H9 (cell line): ENCODE data around the gene TTC39B. TPM values are rescaled to one million over a fixed set of nuclear protein-coding genes. Genes with fewer than 3 reads are reported as not detected.

Experiments used
- DNase-seq: peaks from one replicate; pipeline ENCODE4 v3.0.0-alpha.2; 2017
- H2AFZ ChIP-seq: one replicate; pipeline ENCODE4 v1.6.1; 2013; ENCODE audit warnings: mild to moderate bottlenecking, low read length, control low read depth, moderate library complexity
- H2AK5ac ChIP-seq: 2 replicates; pipeline ENCODE4 v1.6.1; 2013; ENCODE audit warnings: low read length, control low read depth, mixed read lengths; ENCODE audit not compliant: insufficient read length
- H2BK120ac ChIP-seq: one replicate; pipeline ENCODE4 v1.6.1; 2013; ENCODE audit warnings: low read depth, mild to moderate bottlenecking, low read length, control low read depth, inconsistent platforms; ENCODE audit not compliant: poor library complexity, severe bottlenecking
- H2BK12ac ChIP-seq: 2 replicates; pipeline ENCODE4 v1.6.1; 2013; ENCODE audit warnings: low read length, control low read depth, mixed read lengths, low read depth; ENCODE audit not compliant: insufficient read length
- H2BK15ac ChIP-seq: 2 replicates; pipeline ENCODE4 v1.6.1; 2013; ENCODE audit warnings: low read depth, low read length, control low read depth
- H2BK20ac ChIP-seq: one replicate; pipeline ENCODE4 v1.6.1; 2013; ENCODE audit warnings: low read depth, mild to moderate bottlenecking, low read length, control low read depth, inconsistent platforms; ENCODE audit not compliant: poor library complexity, severe bottlenecking
- H2BK5ac ChIP-seq: 2 replicates; pipeline ENCODE4 v1.6.1; 2013; ENCODE audit warnings: low read length, control low read depth, mixed read lengths; ENCODE audit not compliant: insufficient read length
- H3K14ac ChIP-seq: 2 replicates; pipeline ENCODE4 v1.6.1; 2013; ENCODE audit warnings: low read length, control low read depth; ENCODE audit not compliant: insufficient read depth
- H3K18ac ChIP-seq: 2 replicates; pipeline ENCODE4 v1.6.1; 2013; ENCODE audit warnings: low read depth, mild to moderate bottlenecking, mixed read lengths, low read length, control low read depth; ENCODE audit not compliant: insufficient read length
- H3K23ac ChIP-seq: 2 replicates; pipeline ENCODE4 v1.6.1; 2013; ENCODE audit warnings: low read length, control low read depth, mixed read lengths, low read depth; ENCODE audit not compliant: insufficient read length
- H3K23me2 ChIP-seq: 2 replicates; pipeline ENCODE4 v1.6.1; 2013; ENCODE audit warnings: low read depth, mild to moderate bottlenecking, mixed read lengths, low read length, control low read depth; ENCODE audit not compliant: insufficient read length, poor library complexity, severe bottlenecking
- H3K27ac ChIP-seq: 2 replicates; pipeline ENCODE4 v1.5.1; 2013; ENCODE audit warnings: low read length, control low read depth, mixed read lengths, low read depth; ENCODE audit not compliant: insufficient read length
- H3K27me3 ChIP-seq: 2 replicates; pipeline ENCODE4 v1.6.1; 2013; ENCODE audit warnings: low read length, control low read depth, inconsistent platforms; ENCODE audit not compliant: insufficient read depth
- H3K4ac ChIP-seq: 2 replicates; pipeline ENCODE4 v1.6.1; 2013; ENCODE audit warnings: low read depth, mild to moderate bottlenecking, control low read depth, inconsistent platforms, low read length, moderate library complexity
- H3K4me1 ChIP-seq: 2 replicates; pipeline ENCODE4 v1.6.1; 2013; ENCODE audit warnings: low read length, control low read depth, inconsistent platforms; ENCODE audit not compliant: insufficient read depth
- H3K4me2 ChIP-seq: 2 replicates; pipeline ENCODE4 v1.6.1; 2013; ENCODE audit warnings: low read length, control low read depth, mixed read lengths; ENCODE audit not compliant: insufficient read length, insufficient read depth
- H3K56ac ChIP-seq: 2 replicates; pipeline ENCODE4 v1.6.1; 2013; ENCODE audit warnings: low read depth, mild to moderate bottlenecking, mixed read lengths, low read length, control low read depth; ENCODE audit not compliant: insufficient read length
- H3K79me1 ChIP-seq: 2 replicates; pipeline ENCODE4 v1.6.1; 2013; ENCODE audit warnings: low read depth, mild to moderate bottlenecking, moderate library complexity, low read length, control low read depth, inconsistent platforms; ENCODE audit not compliant: insufficient read depth, poor library complexity, severe bottlenecking
- H3K79me2 ChIP-seq: 2 replicates; pipeline ENCODE4 v1.6.1; 2013; ENCODE audit warnings: low read length, control low read depth, inconsistent platforms; ENCODE audit not compliant: insufficient read depth
- H3K9ac ChIP-seq: 2 replicates; pipeline ENCODE4 v1.6.1; 2013; ENCODE audit warnings: low read length, control low read depth, mixed read lengths; ENCODE audit not compliant: insufficient read length; ENCODE audit errors: extremely low read depth
- H3K9me3 ChIP-seq: one replicate; pipeline ENCODE4 v1.6.1; 2013; ENCODE audit warnings: low read depth, low read length, inconsistent platforms; ENCODE audit not compliant: control insufficient read depth
- H3T11ph ChIP-seq: one replicate; pipeline ENCODE4 v1.6.1; 2013; ENCODE audit warnings: mild to moderate bottlenecking, low read length, control low read depth, inconsistent platforms
- H4K20me1 ChIP-seq: one replicate; pipeline ENCODE4 v1.6.1; 2013; ENCODE audit not compliant: control insufficient read depth, insufficient read length, insufficient read depth
- H4K5ac ChIP-seq: 2 replicates; pipeline ENCODE4 v1.6.1; 2013; ENCODE audit warnings: low read depth, mild to moderate bottlenecking, mixed read lengths, low read length, control low read depth; ENCODE audit not compliant: insufficient read length
- H4K8ac ChIP-seq: replicated peaks from 2 replicates; pipeline ENCODE4 v1.6.1; 2013; ENCODE audit warnings: low read length, control low read depth, mixed read lengths, low read depth; ENCODE audit not compliant: insufficient read length
- H4K91ac ChIP-seq: 2 replicates; pipeline ENCODE4 v1.6.1; 2013; ENCODE audit warnings: low read depth, mild to moderate bottlenecking, moderate library complexity, mixed read lengths, low read length, control low read depth; ENCODE audit not compliant: insufficient read length
- H3K27ac Mint-ChIP-seq, 3 experiments: 2 replicates in 2 of 3; 3 replicates in 1 of 3; pipeline ENCODE4 v1.8.0; 2020 to 2021; ENCODE audit warnings: mixed read lengths in 3 of 3, mild to moderate bottlenecking in 1 of 3, moderate library complexity in 1 of 3
- H3K27me3 Mint-ChIP-seq: 2 replicates; pipeline ENCODE4 v1.8.0; 2021; ENCODE audit warnings: low read depth, mild to moderate bottlenecking, moderate library complexity, mixed read lengths
- H3K36me3 Mint-ChIP-seq, 3 experiments: 2 replicates in 2 of 3; 3 replicates in 1 of 3; pipeline ENCODE4 v1.8.0; 2020 to 2021; ENCODE audit warnings: low read depth in 3 of 3, mixed read lengths in 3 of 3; ENCODE audit not compliant: insufficient read depth in 1 of 3
- H3K4me1 Mint-ChIP-seq, 2 experiments: 2 replicates each; pipeline ENCODE4 v1.8.0; 2020; ENCODE audit warnings: mixed read lengths in 2 of 2
- H3K4me3 Mint-ChIP-seq, 2 experiments: 2 replicates in 1 of 2; 3 replicates in 1 of 2; pipeline ENCODE4 v1.8.0; 2020 to 2021; ENCODE audit warnings: mild to moderate bottlenecking in 2 of 2, mixed read lengths in 2 of 2, moderate library complexity in 1 of 2
- H3K9me3 Mint-ChIP-seq, 2 experiments: 2 replicates in 1 of 2; 3 replicates in 1 of 2; pipeline ENCODE4 v1.8.0; 2020; ENCODE audit warnings: mild to moderate bottlenecking in 2 of 2, mixed read lengths in 2 of 2, moderate library complexity in 1 of 2
- total RNA-seq: library from RNA; stranded (reverse); gene quantifications from 2 replicates; pipeline ENCODE4 v1.2.1, GENCODE V29; 2021
- TF ChIP-seq, protein P1 (sequence below): fragments of 200-600 bp; sonication (generic); conservative IDR thresholded peaks from 3 replicates; pipeline ENCODE4 v1.8.0; 2021; ENCODE audit warnings: antibody characterized with exemption, mild to moderate bottlenecking

Gene TTC39B
- total RNA-seq, 1 experiment from 2014 or later = 8.2 TPM

DNA sequence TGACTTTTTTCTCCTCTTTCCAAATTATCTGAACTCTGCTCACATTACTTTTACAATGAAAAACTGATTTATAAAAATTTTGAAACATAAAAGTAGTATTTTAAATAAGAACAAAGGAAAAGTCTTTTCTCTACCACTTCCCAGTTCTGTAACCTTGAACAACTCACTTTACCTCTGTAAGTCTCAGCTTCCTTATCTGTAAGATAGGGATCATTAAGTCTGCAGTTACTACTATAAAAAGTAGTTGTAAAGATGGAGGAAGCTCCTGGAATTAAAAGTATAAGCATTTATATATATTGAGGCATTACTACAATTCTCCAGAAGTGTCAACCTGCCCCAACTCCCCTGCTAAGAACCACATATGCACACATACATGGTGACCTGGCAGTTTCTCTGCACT lies 88.0 kb downstream of the TTC39B start:
- Histone ChIP-seq H3K14ac (no peak overlapping the region), H2AFZ (no peak overlapping the region), H2BK20ac (no peak overlapping the region), H3K9me3 (no peaks in the 10 kb centered on the region), H4K8ac (no peak overlapping the region), H3K27ac (no peak overlapping the region), H3K27me3 (no peaks in the 10 kb centered on the region), H3K79me2 (no peaks in the 10 kb centered on the region), H2BK12ac (no peak overlapping the region), H3K79me1 (no peaks in the 10 kb centered on the region), H3K56ac (no peak overlapping the region), H3K23me2 (no peaks in the 10 kb centered on the region), H2AK5ac (no peak overlapping the region), H2BK120ac (no peak overlapping the region), H3K18ac (no peak overlapping the region), H3T11ph (no peak overlapping the region), H3K4me1 (no peaks in the 10 kb centered on the region), H2BK15ac (no peak overlapping the region), H2BK5ac (no peak overlapping the region), H3K4me2 (no peak overlapping the region), H4K91ac (no peak overlapping the region), H4K20me1 (no peaks in the 10 kb centered on the region), H4K5ac (no peak overlapping the region), H3K23ac (no peak overlapping the region), H3K4ac (no peak overlapping the region), H3K9ac (no peak overlapping the region)
- no peak overlapping the region for H3K27ac Mint-ChIP-seq
- H3K4me1 Mint-ChIP-seq = peaks cover 0 to 3% of the 10 kb centered on the region in 2 experiments; a peak in 2 of 4 replicates
- no peaks in the 10 kb centered on the region; a peak in 4 of 7 replicates for H3K36me3 Mint-ChIP-seq
- TF ChIP-seq, protein P1, sequence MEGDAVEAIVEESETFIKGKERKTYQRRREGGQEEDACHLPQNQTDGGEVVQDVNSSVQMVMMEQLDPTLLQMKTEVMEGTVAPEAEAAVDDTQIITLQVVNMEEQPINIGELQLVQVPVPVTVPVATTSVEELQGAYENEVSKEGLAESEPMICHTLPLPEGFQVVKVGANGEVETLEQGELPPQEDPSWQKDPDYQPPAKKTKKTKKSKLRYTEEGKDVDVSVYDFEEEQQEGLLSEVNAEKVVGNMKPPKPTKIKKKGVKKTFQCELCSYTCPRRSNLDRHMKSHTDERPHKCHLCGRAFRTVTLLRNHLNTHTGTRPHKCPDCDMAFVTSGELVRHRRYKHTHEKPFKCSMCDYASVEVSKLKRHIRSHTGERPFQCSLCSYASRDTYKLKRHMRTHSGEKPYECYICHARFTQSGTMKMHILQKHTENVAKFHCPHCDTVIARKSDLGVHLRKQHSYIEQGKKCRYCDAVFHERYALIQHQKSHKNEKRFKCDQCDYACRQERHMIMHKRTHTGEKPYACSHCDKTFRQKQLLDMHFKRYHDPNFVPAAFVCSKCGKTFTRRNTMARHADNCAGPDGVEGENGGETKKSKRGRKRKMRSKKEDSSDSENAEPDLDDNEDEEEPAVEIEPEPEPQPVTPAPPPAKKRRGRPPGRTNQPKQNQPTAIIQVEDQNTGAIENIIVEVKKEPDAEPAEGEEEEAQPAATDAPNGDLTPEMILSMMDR = no peak
- DNase-seq = no peak
- no peak overlapping the region for H3K4me3 Mint-ChIP-seq
- H3K9me3 Mint-ChIP-seq = no peaks in the 10 kb centered on the region; a peak in 1 of 5 replicates
- no peaks in the 10 kb centered on the region for H3K27me3 Mint-ChIP-seq
